ENCODE results near the gene SH3BGRL.
"Not testable (repeated sequence)": the region's sequence is repeated elsewhere in the genome, so short reads cannot be mapped to it uniquely, and the experiment has no call there.

Gene SH3BGRL

GRCh38 chrX:81338924-81339323 lies 137.0 kb downstream of the SH3BGRL start:
- Histone ChIP-seq H3K4me1 (ENCODE audit: control insufficient read depth in 1 of 2, insufficient read depth in 2 of 2, low read length in 2 of 2) (no peaks in the 10 kb centered on the region), H3K9me3 (ENCODE audit: control insufficient read depth in 1 of 2, low read length in 2 of 2) (no peaks in the 10 kb centered on the region), H3K36me3 (ENCODE audit: control insufficient read depth in 1 of 2, insufficient read depth in 2 of 2, low read length in 2 of 2) (no peaks in the 10 kb centered on the region), H3K9ac (ENCODE audit: low read depth in 1 of 2, low read length in 2 of 2) (no peak overlapping the region), H3K27me3 (ENCODE audit: control insufficient read depth in 1 of 2, insufficient read depth in 2 of 2, low read length in 2 of 2) (no peaks in the 10 kb centered on the region), H3K27ac (ENCODE audit: low read depth, low read length) (no peak overlapping the region), H3K4me3 (ENCODE audit: low read depth in 1 of 2, low read length in 2 of 2) (no peak overlapping the region)

GRCh38 chrX:81345296-81345695 lies 143.4 kb downstream of the SH3BGRL start:
- H3K4me3 ChIP-seq (ENCODE audit: low read depth in 1 of 2, low read length in 2 of 2); H3K27ac ChIP-seq (ENCODE audit: low read depth, low read length); H3K27me3 ChIP-seq (ENCODE audit: control insufficient read depth in 1 of 2, insufficient read depth in 2 of 2, low read length in 2 of 2); H3K9me3 ChIP-seq (ENCODE audit: control insufficient read depth in 1 of 2, low read length in 2 of 2); H3K36me3 ChIP-seq (ENCODE audit: control insufficient read depth in 1 of 2, insufficient read depth in 2 of 2, low read length in 2 of 2); H3K4me1 ChIP-seq (ENCODE audit: control insufficient read depth in 1 of 2, insufficient read depth in 2 of 2, low read length in 2 of 2); H3K9ac ChIP-seq (ENCODE audit: low read depth in 1 of 2, low read length in 2 of 2): not testable (repeated sequence)

Measured in duodenal mucosa (tissue), 2 donors.